Mesenchymal stem cell (in vitro differentiated cells and primary cell): ENCODE measurements around the gene ARID5B.
A peak's percentile ranks its signal among the peaks of the same experiment; 100 is the strongest.

Experiments
- DNase-seq: peaks from one replicate; pipeline ENCODE4 v3.0.0-alpha.2; 2013
- H2AFZ ChIP-seq: one replicate; pipeline ENCODE4 v1.6.1; 2013; ENCODE audit warnings: low read depth, mild to moderate bottlenecking, control low read depth, inconsistent platforms, low read length, moderate library complexity
- H2AK5ac ChIP-seq: 2 replicates; pipeline ENCODE4 v1.6.1; 2013; ENCODE audit warnings: low read length, moderate library complexity, mild to moderate bottlenecking, inconsistent platforms; ENCODE audit not compliant: severe bottlenecking
- H2BK120ac ChIP-seq: one replicate; pipeline ENCODE4 v1.6.1; 2013; ENCODE audit warnings: low read depth, mild to moderate bottlenecking, inconsistent platforms, low read length, moderate library complexity
- H2BK12ac ChIP-seq, 2 experiments: one replicate each; pipeline ENCODE4 v1.6.1; 2013; ENCODE audit warnings: inconsistent platforms in 2 of 2, low read length in 2 of 2, mild to moderate bottlenecking in 2 of 2, moderate library complexity in 2 of 2, control low read depth in 1 of 2
- H2BK15ac ChIP-seq: one replicate; pipeline ENCODE4 v1.6.1; 2013; ENCODE audit warnings: mild to moderate bottlenecking, low read depth, inconsistent platforms; ENCODE audit not compliant: poor library complexity, severe bottlenecking
- H2BK5ac ChIP-seq: 2 replicates; pipeline ENCODE4 v1.6.1; 2013; ENCODE audit warnings: low read depth, mild to moderate bottlenecking, low read length, control low read depth, inconsistent platforms; ENCODE audit not compliant: poor library complexity, severe bottlenecking
- H3K14ac ChIP-seq, 2 experiments: one replicate each; pipeline ENCODE4 v1.6.1; 2013; ENCODE audit warnings: inconsistent platforms in 2 of 2, low read length in 2 of 2, control low read depth in 1 of 2, mild to moderate bottlenecking in 1 of 2, moderate library complexity in 1 of 2
- H3K18ac ChIP-seq, 2 experiments: one replicate each; pipeline ENCODE4 v1.6.1; 2013; ENCODE audit warnings: inconsistent platforms in 2 of 2, low read length in 2 of 2, control low read depth in 1 of 2, low read depth in 1 of 2, mild to moderate bottlenecking in 1 of 2
- H3K23ac ChIP-seq, 2 experiments: one replicate each; pipeline ENCODE4 v1.6.1; 2013; ENCODE audit warnings: inconsistent platforms in 2 of 2, low read length in 2 of 2, mild to moderate bottlenecking in 2 of 2, moderate library complexity in 2 of 2, control low read depth in 1 of 2
- H3K27ac ChIP-seq: 2 replicates; pipeline ENCODE4 v1.5.1; 2013; ENCODE audit warnings: mild to moderate bottlenecking, moderate library complexity, low read length, control low read depth, inconsistent platforms; ENCODE audit not compliant: poor library complexity, severe bottlenecking
- H3K27me3 ChIP-seq, 2 experiments: 2 replicates each; pipeline versions ENCODE4 v1.6.1 to v1.7.0; 2013; ENCODE audit warnings: low read length in 2 of 2, mild to moderate bottlenecking in 2 of 2, moderate library complexity in 2 of 2, control low read depth in 1 of 2, inconsistent platforms in 1 of 2; ENCODE audit not compliant: control insufficient read depth in 1 of 2, insufficient read depth in 1 of 2
- H3K36me3 ChIP-seq, 2 experiments: 2 replicates each; pipeline versions ENCODE4 v1.6.1 to v1.7.0; 2013; ENCODE audit warnings: low read length in 2 of 2, control low read depth in 1 of 2, inconsistent platforms in 1 of 2, low read depth in 1 of 2, mild to moderate bottlenecking in 1 of 2; ENCODE audit not compliant: insufficient read depth in 2 of 2, control insufficient read depth in 1 of 2
- H3K4ac ChIP-seq, 2 experiments: one replicate each; pipeline ENCODE4 v1.6.1; 2013; ENCODE audit warnings: inconsistent platforms in 2 of 2, low read length in 2 of 2, mild to moderate bottlenecking in 2 of 2, moderate library complexity in 2 of 2, control low read depth in 1 of 2, low read depth in 1 of 2
- H3K4me1 ChIP-seq: 2 replicates; pipeline ENCODE4 v1.6.1; 2013; ENCODE audit warnings: low read depth, low read length, control low read depth; ENCODE audit not compliant: control insufficient read depth, insufficient read depth
- H3K4me2 ChIP-seq: 2 replicates; pipeline ENCODE4 v1.6.1; 2013; ENCODE audit warnings: low read length, mild to moderate bottlenecking, inconsistent platforms; ENCODE audit not compliant: poor library complexity, severe bottlenecking
- H3K4me3 ChIP-seq, 2 experiments: 2 replicates each; pipeline versions ENCODE4 v1.5.1 to v1.7.0; 2013; ENCODE audit warnings: low read length in 2 of 2, mild to moderate bottlenecking in 2 of 2, control low read depth in 1 of 2, low read depth in 1 of 2; ENCODE audit not compliant: insufficient read depth in 1 of 2
- H3K79me1 ChIP-seq: replicated peaks from 2 replicates; pipeline ENCODE4 v1.6.1; 2013; ENCODE audit warnings: mild to moderate bottlenecking, control low read depth, low read length, inconsistent platforms; ENCODE audit not compliant: poor library complexity, severe bottlenecking
- H3K9ac ChIP-seq: 2 replicates; pipeline ENCODE4 v1.7.0; 2013; ENCODE audit warnings: mild to moderate bottlenecking, low read length, moderate library complexity
- H3K9me3 ChIP-seq: 2 replicates; pipeline ENCODE4 v1.7.0; 2013; ENCODE audit warnings: mild to moderate bottlenecking, low read length; ENCODE audit not compliant: control insufficient read depth
- H4K8ac ChIP-seq: one replicate; pipeline ENCODE4 v1.6.1; 2013; ENCODE audit warnings: inconsistent platforms, mild to moderate bottlenecking, low read length, moderate library complexity
- H4K91ac ChIP-seq: one replicate; pipeline ENCODE4 v1.6.1; 2013; ENCODE audit warnings: mild to moderate bottlenecking, low read length, inconsistent platforms
- WGBS: methylation state at CpG from one replicate; pipeline ENCODE4 v1.1.7; 2013; ENCODE audit warnings: mixed read lengths; 5-methylcytosine and 5-hydroxymethylcytosine counted together

The ARID5B gene

DNA sequence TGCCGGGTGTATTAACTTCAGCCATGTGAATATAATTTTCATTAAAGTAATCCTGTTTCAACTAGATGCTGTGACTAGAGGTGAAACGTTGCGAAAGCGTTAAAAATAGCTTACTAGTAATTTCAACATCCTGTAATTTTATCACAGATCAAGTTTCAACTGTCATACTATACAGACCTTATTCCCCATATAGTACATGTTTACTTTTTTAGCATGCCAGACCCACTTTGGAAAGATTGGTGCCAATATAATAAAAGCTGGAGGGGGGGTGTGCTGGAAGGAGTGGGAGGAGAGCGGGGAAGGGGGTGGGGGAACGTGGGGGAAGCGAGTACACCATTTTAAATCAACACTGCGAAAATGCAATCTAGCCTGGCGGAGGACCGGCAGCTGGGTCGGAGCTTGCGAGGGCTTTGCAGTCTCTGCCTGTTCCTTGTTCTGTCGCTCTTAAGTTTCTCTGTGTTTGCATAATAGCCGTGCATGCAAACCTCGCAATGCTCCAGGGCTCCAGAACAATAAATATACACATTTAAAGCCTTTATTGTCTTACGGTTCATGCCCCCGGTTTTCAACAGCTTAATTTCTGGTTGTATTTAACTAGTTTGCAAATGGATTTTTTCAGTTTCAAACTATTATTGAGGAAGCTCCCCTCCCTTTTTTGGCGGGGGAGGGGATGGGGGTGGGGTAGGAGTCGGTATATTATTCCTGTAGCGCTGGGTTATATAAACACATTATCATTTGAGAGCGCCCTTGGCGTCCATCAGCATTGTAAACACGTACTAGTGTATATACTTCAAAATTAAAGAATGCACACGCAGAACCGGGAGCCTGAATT, 1.3 kb upstream of the ARID5B start:
- Histone ChIP-seq H2AK5ac (no peak overlapping the region), H3K27ac (peak overlapping the region; percentile 90), H3K36me3 (no peaks in the 10 kb centered on the region), H3K4ac (no peak overlapping the region), H3K18ac (peak overlapping the region in 1 of 2 experiments; percentile 77), H3K79me1 (no peaks in the 10 kb centered on the region), H2AFZ (no peak overlapping the region), H2BK120ac (no peak overlapping the region), H2BK5ac (no peak overlapping the region), H4K91ac (no peak overlapping the region), H2BK12ac (peak overlapping the region in 1 of 2 experiments; percentile 28), H3K4me3 (peak overlapping the region; percentile 38 to 91), H3K27me3 (no peaks in the 10 kb centered on the region), H3K23ac (no peak overlapping the region), H3K9me3 (no peaks in the 10 kb centered on the region), H3K4me1 (peaks cover 7% of the 10 kb centered on the region), H3K14ac (no peak overlapping the region), H3K9ac (peak overlapping the region; percentile 100), H3K4me2 (peak overlapping the region; percentile 61), H4K8ac (no peak overlapping the region), H2BK15ac (no peak overlapping the region)
- DNase-seq, result peak; percentile 91
- WGBS, result under 1% methylated on average over 17 of the region's 25 CpGs

DNA sequence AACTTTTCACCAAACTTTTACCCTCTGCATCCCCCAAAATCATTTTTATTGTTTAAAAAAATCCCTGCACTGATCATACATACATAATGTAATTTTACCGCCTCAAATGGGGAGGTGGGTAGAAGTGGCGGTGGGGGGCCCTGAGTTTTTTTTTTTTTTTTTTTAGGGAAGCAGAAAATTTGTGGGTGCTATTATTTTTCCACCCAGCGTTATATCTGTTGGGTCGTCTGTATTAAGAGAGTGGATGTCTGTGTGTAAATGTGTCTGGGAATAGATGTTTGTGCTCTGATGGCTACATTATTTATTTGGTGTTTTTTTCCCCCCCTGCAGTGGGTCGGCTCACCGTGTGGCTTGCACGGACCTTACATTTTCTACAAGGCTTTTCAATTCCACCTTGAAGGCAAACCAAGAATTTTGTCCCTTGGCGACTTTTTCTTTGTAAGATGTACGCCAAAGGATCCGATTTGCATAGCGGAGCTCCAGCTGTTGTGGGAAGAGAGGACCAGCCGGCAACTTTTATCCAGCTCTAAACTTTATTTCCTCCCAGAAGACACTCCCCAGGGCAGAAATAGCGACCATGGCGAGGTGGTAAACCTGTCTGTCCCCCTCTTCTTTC, 438 bp downstream of the ARID5B start:
- Histone ChIP-seq H3K4me2 (peak overlapping the region; percentile 45), H2BK120ac (peak overlapping the region; percentile 67), H3K79me1 (no peaks in the 10 kb centered on the region), H3K18ac (peak overlapping the region in 1 of 2 experiments; percentile 63), H3K4me1 (peaks cover 5% of the 10 kb centered on the region), H2BK15ac (no peak overlapping the region), H4K91ac (no peak overlapping the region), H3K23ac (no peak overlapping the region), H3K27me3 (no peaks in the 10 kb centered on the region), H3K14ac (no peak overlapping the region), H3K9ac (peak overlapping the region; percentile 100), H2BK12ac (no peak overlapping the region), H3K36me3 (no peaks in the 10 kb centered on the region), H2AFZ (no peak overlapping the region), H3K27ac (peak overlapping the region; percentile 93), H4K8ac (peak overlapping the region; percentile 32), H2BK5ac (peak overlapping the region; percentile 91), H3K9me3 (no peaks in the 10 kb centered on the region), H3K4me3 (peak overlapping the region; percentile 55 to 91), H2AK5ac (peak overlapping the region; percentile 14), H3K4ac (peak overlapping the region in 1 of 2 experiments; percentile 83)
- peak; percentile 65 for DNase-seq
- WGBS, result under 1% methylated on average over 13 of the region's 14 CpGs

DNA sequence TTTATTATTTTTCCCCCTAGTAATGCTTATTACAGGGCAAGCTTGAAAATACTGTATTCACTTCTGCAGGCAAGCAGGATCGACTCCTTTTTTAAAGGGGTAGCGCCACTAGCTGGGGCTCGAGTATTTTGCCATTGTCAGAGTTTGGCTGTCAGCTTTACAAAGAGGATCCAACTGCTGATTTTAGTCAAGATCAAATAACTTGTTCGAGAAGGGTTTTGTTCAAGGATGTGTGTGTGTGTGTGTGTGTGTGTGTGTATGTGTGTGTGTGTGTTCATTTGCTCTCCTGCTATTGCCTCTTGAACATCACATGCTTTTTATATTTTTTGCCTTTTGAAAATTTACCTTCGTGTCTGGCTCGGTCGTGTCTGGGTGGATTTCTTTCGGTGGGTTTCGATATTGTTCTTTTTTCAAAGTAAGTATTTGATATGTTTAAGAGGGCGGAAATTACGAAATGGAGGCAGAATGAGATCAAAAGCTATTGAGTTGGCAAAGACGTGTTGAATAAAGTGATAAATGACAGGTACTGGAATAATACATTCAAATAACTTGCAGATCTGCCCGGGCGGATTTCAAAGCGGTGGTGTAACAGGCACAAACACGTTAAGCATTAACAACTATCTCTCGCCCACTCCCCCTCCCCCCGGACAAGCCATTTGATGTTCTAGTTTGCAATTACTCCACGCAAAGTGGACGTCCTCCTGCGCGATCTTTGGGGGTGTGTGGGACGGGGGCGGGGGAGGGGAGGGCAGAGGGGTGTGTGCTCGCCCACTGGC, 1.1 kb downstream of the ARID5B start:
- Histone ChIP-seq H2AK5ac (no peak overlapping the region), H3K4me3 (peak overlapping the region; percentile 66 to 91), H2AFZ (no peak overlapping the region), H3K23ac (no peak overlapping the region), H3K4me2 (peak overlapping the region; percentile 45), H3K27me3 (no peaks in the 10 kb centered on the region), H2BK12ac (peak overlapping the region in 1 of 2 experiments; percentile 39), H2BK120ac (peak overlapping the region; percentile 95), H4K91ac (no peak overlapping the region), H3K79me1 (no peaks in the 10 kb centered on the region), H4K8ac (peak overlapping the region; percentile 75), H3K9me3 (no peaks in the 10 kb centered on the region), H3K27ac (peak overlapping the region; percentile 93), H3K18ac (peak overlapping the region; percentile 38 to 74), H3K4me1 (no peaks in the 10 kb centered on the region), H2BK5ac (peak overlapping the region; percentile 91), H3K14ac (no peak overlapping the region), H3K4ac (peak overlapping the region in 1 of 2 experiments; percentile 83), H3K9ac (peak overlapping the region; percentile 100), H2BK15ac (no peak overlapping the region), H3K36me3 (no peaks in the 10 kb centered on the region)
- peak; percentile 76 for DNase-seq
- 1% methylated on average over 19 of the region's 25 CpGs for WGBS
